Coronary artery (tissue), 2 donors: ENCODE measurements around the gene KRTAP5-1.
"Not testable (repeated sequence)": the region's sequence is repeated elsewhere in the genome, so short reads cannot be mapped to it uniquely, and the experiment has no call there.

ENCODE experiments used
- DNase-seq: peaks from one replicate; pipeline ENCODE4 v3.0.0-alpha.2; 2017; ENCODE audit warnings: low spot score
- H3K27ac ChIP-seq, 2 donors: fragments of 200-600 bp; sonication (generic); one replicate each; pipeline ENCODE4 v1.5.1; 2016 to 2019
- H3K4me3 ChIP-seq: fragments of 200-600 bp; sonication (generic); 2 replicates; pipeline ENCODE4 v1.5.1; 2016; ENCODE audit warnings: mild to moderate bottlenecking, moderate library complexity
- TF ChIP-seq, protein P1 (sequence below): fragments of 200-600 bp; sonication (generic); IDR thresholded peaks from one replicate; pipeline ENCODE4 v1.5.1; 2019; ENCODE audit warnings: antibody characterized with exemption

Gene KRTAP5-1

DNA sequence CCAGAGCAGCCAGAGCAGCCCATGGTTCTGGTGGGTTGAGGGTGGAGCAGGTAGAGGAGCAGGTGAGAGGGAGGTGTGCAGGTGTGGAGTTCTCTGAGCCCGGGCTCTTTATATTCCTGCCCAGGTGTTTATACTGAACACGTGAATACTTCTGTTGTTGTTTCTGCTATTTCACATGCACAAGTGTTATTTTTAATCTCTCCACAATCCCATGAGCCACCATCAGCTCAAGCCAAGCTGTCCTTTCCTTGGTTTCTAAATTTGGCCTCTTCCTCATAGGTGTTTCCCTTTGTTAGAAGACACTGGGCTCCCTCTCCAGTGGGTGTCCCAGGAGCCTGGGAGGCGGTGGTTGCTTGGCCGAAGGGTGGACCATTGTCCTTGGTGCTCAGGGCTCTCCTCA is 23.3 kb upstream of the KRTAP5-1 start, which contains the start of gene KRTAP5-3:
TSS of gene KRTAP5-3 (minus strand) at position 101 of the 400 bp plus-strand sequence. CDS start at position 23, 78 bp downstream.
- TF ChIP-seq, protein P1, sequence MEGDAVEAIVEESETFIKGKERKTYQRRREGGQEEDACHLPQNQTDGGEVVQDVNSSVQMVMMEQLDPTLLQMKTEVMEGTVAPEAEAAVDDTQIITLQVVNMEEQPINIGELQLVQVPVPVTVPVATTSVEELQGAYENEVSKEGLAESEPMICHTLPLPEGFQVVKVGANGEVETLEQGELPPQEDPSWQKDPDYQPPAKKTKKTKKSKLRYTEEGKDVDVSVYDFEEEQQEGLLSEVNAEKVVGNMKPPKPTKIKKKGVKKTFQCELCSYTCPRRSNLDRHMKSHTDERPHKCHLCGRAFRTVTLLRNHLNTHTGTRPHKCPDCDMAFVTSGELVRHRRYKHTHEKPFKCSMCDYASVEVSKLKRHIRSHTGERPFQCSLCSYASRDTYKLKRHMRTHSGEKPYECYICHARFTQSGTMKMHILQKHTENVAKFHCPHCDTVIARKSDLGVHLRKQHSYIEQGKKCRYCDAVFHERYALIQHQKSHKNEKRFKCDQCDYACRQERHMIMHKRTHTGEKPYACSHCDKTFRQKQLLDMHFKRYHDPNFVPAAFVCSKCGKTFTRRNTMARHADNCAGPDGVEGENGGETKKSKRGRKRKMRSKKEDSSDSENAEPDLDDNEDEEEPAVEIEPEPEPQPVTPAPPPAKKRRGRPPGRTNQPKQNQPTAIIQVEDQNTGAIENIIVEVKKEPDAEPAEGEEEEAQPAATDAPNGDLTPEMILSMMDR = no peak
- Histone ChIP-seq H3K27ac (no peak within 1 kb of the TSS), H3K4me3 (no peak within 1 kb of the TSS)
- DNase-seq = no peak

DNA sequence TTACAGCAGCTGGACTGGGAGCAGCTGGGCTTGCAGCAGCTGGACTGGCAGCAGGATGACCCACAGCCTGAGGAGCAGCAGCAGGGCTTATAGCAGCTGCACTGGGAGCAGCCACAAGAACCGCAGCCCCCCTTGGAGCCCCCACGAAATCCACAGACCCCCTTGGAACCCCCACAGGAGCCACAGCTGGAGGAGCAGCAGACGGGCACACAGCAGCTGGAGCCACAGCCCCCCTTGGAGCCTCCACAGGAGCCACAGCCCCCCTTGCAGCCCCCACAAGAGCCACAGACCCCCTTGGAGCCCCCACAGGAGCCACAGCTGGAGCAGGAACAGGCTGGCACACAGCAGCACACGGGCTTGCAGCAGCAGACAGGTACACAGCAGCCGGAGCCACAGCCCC is 22.8 kb upstream of the KRTAP5-1 start:
- H3K27ac ChIP-seq, H3K4me3 ChIP-seq, DNase-seq: not testable (repeated sequence)

DNA sequence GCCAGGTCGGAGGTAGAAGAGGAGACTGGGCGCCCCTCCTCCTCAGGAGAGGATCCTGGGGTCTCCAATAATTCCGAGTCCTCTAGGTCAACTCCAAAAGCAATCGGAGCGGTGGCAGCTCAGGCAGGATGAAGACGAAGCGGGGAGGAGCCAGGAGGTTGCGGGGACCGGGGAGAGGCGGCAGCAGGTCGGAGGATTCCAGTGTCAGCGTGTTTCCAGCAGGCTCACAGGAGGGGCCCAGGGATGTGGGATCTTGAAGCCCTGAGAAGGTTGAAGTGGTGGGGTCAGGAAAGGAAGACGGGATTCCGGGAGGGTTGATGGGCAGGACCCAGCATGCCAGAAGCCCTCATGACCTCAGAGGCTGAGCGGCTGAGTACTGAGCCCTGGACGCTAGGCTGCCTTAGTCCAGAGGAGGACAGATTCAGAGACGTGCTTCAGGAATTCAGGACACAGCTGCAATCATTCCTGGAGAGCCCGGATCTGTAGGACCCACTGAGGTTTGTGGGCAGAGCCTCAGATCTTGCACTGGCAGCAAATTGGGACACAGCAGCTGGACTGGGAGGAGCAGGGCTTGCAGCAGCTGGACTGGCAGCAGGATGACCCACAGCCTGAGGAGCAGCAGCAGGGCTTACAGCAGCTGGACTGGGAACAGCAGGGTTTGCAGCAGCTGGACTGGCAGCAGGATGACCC is 22.2 kb upstream of the KRTAP5-1 start:
- DNase-seq, H3K4me3 ChIP-seq, H3K27ac ChIP-seq: not testable (repeated sequence)

DNA sequence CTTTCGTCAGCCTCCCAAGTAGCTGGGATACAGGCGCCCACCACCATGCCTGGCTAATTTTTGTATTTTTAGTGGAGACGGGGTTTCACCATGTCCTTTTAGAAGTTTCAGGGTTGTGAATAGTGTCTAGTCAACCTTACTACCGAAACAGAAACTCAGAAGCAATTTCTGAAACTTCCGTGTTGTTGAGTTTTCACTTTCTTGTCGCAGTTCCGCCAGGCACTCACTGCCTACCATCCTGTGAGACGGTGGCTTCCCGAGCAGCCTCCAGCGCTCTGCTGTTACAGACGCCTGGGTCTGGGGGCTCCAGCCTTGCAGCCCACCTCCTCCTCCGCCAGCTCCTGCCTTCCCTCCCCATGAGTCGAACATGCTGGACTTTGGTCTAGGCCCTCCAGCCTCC is 20.8 kb upstream of the KRTAP5-1 start:
- H3K4me3 ChIP-seq, H3K27ac ChIP-seq, DNase-seq: not testable (repeated sequence)

DNA sequence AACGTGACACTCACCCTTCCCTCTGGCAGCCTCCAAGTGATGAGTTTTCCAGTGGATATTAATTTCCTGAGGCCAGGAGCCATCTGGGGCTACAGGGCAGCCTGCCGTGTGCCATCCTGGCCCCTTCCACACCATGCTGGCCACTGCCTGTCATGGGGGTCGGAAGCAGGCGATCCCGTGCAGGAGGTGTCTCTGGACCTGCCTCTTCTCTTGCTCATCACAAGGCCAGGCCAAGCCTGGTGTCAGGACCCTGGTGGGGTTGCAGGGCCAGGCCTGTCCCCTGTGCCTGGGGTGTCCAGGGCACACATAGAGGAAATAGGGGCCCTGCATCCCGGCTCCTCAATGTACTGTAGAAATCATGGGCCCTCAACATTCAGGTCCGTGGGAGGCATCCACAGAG is 19.6 kb upstream of the KRTAP5-1 start:
- no peak overlapping the region for H3K4me3 ChIP-seq
- H3K27ac ChIP-seq = no peak overlapping the region
- no peak for DNase-seq
- TF ChIP-seq, protein P1 = no peak

DNA sequence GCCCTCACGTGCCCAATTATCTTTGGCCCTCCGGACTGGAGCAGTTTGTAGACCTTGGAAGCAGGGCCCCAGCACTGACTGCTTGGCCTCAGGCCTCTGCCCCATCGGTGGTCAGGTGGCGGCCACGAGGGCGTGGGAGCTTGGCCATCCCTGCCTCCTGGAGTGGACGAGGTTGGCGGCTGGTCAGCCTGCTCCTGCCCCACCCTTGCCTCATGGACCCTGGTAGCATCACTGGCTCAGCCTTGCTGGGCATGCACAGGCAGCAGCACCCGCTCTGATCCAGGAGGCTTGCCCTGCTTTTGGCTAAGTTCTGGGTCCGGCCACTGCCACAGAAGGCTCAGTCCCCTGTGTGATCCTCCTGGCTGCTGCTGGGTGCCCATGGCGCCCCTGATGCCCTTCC is 19.1 kb upstream of the KRTAP5-1 start:
- Histone ChIP-seq H3K27ac (no peak overlapping the region), H3K4me3 (no peak overlapping the region)
- TF ChIP-seq, protein P1 = no peak
- no peak for DNase-seq

DNA sequence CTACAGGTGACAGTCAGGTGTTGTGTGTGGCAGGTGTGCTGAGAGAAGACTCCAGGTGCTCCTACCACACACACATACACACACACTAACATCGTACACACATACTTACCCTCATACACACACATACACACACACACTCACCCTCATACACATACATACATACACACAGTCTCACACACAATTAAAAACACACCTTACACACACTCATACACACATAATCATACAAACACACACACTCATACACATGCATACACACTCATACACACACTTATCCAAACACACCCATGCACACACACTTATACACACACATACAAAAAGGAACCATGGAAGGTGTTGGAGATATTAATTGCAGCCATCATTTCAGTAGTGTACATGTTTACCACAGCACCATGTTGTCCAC is 18.5 kb upstream of the KRTAP5-1 start:
- DNase-seq = no peak
- Histone ChIP-seq H3K27ac (no peak overlapping the region), H3K4me3 (no peak overlapping the region)
- TF ChIP-seq, protein P1 = no peak

DNA sequence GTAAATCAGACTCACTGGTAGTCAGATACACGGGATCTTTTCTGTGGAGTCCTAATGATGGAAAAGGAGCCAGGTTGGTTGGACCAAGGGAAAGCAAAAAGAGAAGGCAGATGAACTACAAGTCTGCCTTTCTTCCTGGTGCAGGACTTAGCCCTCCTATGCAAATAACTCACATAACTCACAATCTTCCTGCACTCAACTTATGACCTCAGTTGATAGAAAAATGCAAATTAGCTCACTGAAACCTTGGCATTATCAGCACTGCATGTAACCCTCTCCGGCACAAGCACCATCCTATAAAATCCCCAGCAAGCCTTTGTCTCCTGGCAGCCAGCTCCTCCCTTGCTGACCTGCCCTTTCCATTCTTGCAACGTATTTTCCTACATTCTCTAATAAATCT is 16.6 kb upstream of the KRTAP5-1 start:
- not testable (repeated sequence) for H3K27ac ChIP-seq, H3K4me3 ChIP-seq, DNase-seq

DNA sequence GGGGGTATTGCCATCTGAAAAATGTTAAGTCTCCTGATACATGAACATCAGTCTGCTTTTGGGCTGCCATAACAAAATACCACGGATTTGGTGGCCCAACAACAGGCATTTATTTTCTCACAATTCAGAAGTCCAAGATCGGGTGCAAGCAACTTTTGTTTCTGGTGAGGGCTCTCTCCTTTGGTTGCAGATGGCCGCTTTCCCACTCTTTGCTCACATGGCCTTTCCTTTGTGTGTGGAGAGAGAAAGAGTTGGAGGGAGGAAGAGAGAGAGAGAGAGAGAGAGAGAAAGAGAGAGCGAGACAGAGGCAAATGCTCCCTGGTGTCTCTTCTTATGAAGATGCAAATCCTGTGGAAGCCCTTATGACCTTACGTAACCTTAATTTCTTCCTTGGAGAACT is 15.5 kb upstream of the KRTAP5-1 start:
- H3K27ac ChIP-seq = no peak overlapping the region
- no peak for DNase-seq
- no peak overlapping the region for H3K4me3 ChIP-seq
- TF ChIP-seq, protein P1 = no peak
